Large intestine (tissue), 3 donors: ENCODE data around the gene SPPL2A. TPM values are rescaled to one million over a fixed set of nuclear protein-coding genes. Genes with fewer than 3 reads are reported as not detected.

Experiments used
- DNase-seq, 2 donors: peaks; one replicate each; pipeline versions ENCODE4 v3.0.0 to v3.0.0-alpha.2; 2013
- H3K27ac ChIP-seq: one replicate; pipeline ENCODE4 v1.5.1; 2013; ENCODE audit warnings: low read length
- H3K27me3 ChIP-seq: 2 replicates; pipeline ENCODE4 v1.6.1; 2013; ENCODE audit warnings: low read length; ENCODE audit not compliant: control insufficient read depth, insufficient read depth
- H3K36me3 ChIP-seq: 2 replicates; pipeline ENCODE4 v1.6.1; 2013; ENCODE audit warnings: low read length; ENCODE audit not compliant: control insufficient read depth, insufficient read depth
- H3K4me1 ChIP-seq: one replicate; pipeline ENCODE4 v1.6.1; 2013; ENCODE audit warnings: low read length; ENCODE audit not compliant: control insufficient read depth, insufficient read depth
- H3K4me3 ChIP-seq: one replicate; pipeline ENCODE4 v1.5.1; 2013; ENCODE audit warnings: low read length
- H3K9me3 ChIP-seq: one replicate; pipeline ENCODE4 v1.6.1; 2013; ENCODE audit warnings: mild to moderate bottlenecking, low read depth, low read length, moderate library complexity; ENCODE audit not compliant: control insufficient read depth
- WGBS: methylation state at CpG from one replicate; pipeline ENCODE4 v1.1.5; 2013; ENCODE audit warnings: low lambda C conversion rate; ENCODE audit not compliant: insufficient coverage; 5-methylcytosine and 5-hydroxymethylcytosine counted together
- polyA plus RNA-seq: library from polyadenylated mRNA; unstranded; fragments of 120-200 nt; gene quantifications from one replicate; pipeline ENCODE4 v1.2.1, GENCODE V29; 2013

The SPPL2A gene
- polyA plus RNA-seq, 1 donor: 59.2 TPM

DNA sequence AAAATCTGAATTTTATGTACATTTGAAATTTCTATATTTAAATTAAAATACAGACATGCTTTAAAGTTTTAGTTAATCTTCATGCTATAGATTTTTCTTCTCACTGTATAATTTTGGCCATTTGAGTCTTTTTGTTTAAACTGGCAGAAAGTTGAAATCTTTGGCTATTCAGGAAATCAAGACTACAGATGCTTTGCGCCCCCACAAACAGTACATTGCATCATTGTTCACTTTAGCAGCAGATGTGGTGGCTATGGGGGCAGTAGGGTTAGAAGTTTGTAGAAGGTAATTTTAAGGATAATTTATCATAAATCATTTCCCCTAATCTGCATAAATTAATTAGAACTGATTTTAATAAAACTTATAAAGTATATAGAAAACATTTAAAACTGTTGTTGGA lies 20.9 kb downstream of the SPPL2A start:
- no peak overlapping the region for H3K27ac ChIP-seq
- no CpG with 5 or more reads among the region's 1 CpG for WGBS
- H3K36me3 ChIP-seq: peaks cover 26% of the 10 kb centered on the region
- DNase-seq: no peak
- H3K9me3 ChIP-seq: no peaks in the 10 kb centered on the region
- H3K4me3 ChIP-seq: no peak overlapping the region
- H3K4me1 ChIP-seq: no peaks in the 10 kb centered on the region
- H3K27me3 ChIP-seq: no peaks in the 10 kb centered on the region

DNA sequence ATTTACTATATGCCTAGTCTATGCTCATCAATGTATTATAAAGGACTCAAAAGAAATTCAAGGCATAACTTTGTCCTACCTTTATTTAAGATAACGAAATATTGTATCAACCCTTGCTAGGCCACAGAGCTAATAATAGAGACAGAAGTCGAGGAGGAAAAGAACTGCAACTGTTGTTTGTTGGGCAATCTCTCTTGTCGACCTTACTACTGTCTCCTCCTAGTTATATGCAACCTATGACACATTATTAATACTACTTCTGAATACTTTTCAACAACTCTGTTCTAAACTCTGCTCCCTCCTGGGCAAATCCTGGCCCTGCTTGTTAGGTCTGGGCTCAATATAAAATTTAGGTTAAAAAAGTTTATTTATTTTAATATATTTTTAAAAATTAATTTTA lies 24.6 kb downstream of the SPPL2A start:
- Histone ChIP-seq H3K9me3 (no peaks in the 10 kb centered on the region), H3K36me3 (peaks cover 30% of the 10 kb centered on the region), H3K27ac (no peak overlapping the region), H3K4me1 (no peaks in the 10 kb centered on the region), H3K27me3 (no peaks in the 10 kb centered on the region), H3K4me3 (no peak overlapping the region)
- 100% methylated on average over 1 of the region's 3 CpGs for WGBS
- no peak for DNase-seq

DNA sequence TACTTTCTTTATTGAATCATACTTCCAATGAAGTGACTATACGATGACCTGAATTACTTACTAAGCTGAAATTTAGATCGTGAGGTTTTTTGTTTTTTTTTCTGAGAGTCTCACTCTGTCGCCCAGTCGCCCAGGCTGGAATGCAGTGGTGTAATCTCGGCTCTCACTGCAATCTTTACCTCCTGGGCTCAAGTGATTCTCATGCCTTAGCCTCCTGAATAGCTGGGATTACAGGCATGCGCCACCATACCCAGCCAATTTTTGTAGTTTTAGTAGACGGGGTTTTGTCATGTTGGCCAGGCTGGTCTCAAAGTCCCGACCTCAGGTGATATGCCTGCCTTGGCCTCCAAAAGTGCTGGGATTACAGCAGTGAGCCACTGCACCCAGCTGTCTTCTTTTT lies 28.7 kb downstream of the SPPL2A start:
- no peaks in the 10 kb centered on the region for H3K27me3 ChIP-seq
- no peaks in the 10 kb centered on the region for H3K9me3 ChIP-seq
- no peak overlapping the region for H3K27ac ChIP-seq
- no peak overlapping the region for H3K4me3 ChIP-seq
- WGBS: 100% methylated on average over 1 of the region's 8 CpGs
- H3K4me1 ChIP-seq: no peaks in the 10 kb centered on the region
- DNase-seq: no peak
- peaks cover 30% of the 10 kb centered on the region for H3K36me3 ChIP-seq

DNA sequence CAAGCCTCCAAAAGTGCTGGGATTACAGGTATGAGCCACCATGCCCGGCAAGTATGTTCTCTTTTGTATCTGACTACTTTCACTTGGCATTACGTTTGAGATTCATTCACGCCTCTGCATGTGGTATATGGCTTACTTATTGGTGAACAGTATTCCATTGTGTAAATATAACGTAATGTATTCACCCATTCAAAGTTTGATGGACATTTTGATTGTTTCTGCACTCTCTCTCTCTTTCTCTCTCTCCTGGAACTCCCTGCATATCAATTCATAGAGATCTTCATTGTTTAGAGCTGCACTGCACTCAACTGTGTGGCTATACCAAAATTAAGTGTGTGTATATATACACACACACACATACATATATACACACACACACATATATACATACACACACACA lies 30.4 kb downstream of the SPPL2A start:
- H3K36me3 ChIP-seq: peaks cover 33% of the 10 kb centered on the region

DNA sequence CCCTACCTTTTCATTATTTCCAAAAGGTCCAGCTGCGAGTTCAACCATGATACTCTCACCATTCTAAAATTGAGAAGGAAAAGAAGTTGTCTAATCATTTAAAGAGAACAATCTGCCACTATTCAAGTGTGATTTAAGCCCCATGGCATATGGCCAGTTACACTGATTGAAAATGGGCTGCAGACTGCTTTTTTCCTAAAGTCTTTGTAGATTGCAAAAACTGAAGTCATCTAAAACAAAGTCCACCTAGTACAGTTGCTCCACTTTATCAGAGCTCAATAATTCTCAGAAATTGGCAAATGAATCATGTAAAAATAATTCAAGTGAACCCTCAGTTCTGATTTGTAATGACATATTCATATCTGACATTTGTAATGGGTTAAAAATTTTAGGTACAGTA lies 39.2 kb downstream of the SPPL2A start:
- Histone ChIP-seq H3K4me1 (no peaks in the 10 kb centered on the region), H3K4me3 (no peak overlapping the region), H3K9me3 (no peaks in the 10 kb centered on the region), H3K27ac (no peak overlapping the region), H3K27me3 (no peaks in the 10 kb centered on the region), H3K36me3 (peaks cover 16% of the 10 kb centered on the region)
- no CpG with 5 or more reads among the region's 1 CpG for WGBS
- peak in 1 of 2 donors; percentile 31 for DNase-seq

More for the DNA sequence above, 30.4 kb downstream of the SPPL2A start:
- DNase-seq: no peak
- no peaks in the 10 kb centered on the region for H3K4me1 ChIP-seq
- no peaks in the 10 kb centered on the region for H3K27me3 ChIP-seq
- whole genome bisulfite sequencing: 100% methylated on average over 2 of the region's 4 CpGs
- no peak overlapping the region for H3K27ac ChIP-seq
- H3K4me3 ChIP-seq: no peak overlapping the region
- H3K9me3 ChIP-seq: no peaks in the 10 kb centered on the region

- WGBS: no CpG with 5 or more reads among the region's 1 CpG
These were observed 46.8 kb downstream of the SPPL2A start for GRCh38 chr15:50718700-50719125.

DNA sequence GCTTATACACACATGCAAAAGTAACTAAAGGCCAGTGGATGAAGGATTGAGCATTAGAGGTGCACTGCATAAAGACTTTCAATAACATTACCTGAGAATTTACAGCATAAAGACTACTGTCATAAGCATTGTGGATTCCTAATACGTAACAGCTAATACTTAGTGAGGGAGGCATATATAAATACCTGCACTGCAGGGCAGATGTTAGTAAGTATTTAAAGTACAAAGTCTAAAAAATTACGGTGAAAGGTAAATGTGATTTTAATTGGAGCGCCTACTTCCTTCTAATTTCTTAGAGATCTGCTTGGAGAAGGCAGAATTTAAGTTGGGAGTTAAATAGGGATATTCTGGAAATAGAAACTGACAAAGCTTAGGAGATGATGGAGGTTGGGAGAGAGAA lies 53.5 kb downstream of the SPPL2A start:
- no peaks in the 10 kb centered on the region for H3K27me3 ChIP-seq
- no peaks in the 10 kb centered on the region for H3K9me3 ChIP-seq
- peaks cover 6% of the 10 kb centered on the region for H3K4me1 ChIP-seq
- DNase-seq: peak; percentile 17 to 69
- 27% methylated on average over 3 of the region's 3 CpGs for WGBS
- H3K36me3 ChIP-seq: peaks cover 8% of the 10 kb centered on the region
- no peak overlapping the region for H3K4me3 ChIP-seq
- peak overlapping the region; percentile 61 for H3K27ac ChIP-seq

More at GRCh38 chr15:50718700-50719125, 46.8 kb downstream of the SPPL2A start:
- Histone ChIP-seq H3K27ac (peak overlapping the region; percentile 83), H3K27me3 (no peaks in the 10 kb centered on the region), H3K9me3 (no peaks in the 10 kb centered on the region), H3K4me3 (no peak overlapping the region), H3K36me3 (peaks cover 21% of the 10 kb centered on the region), H3K4me1 (peaks cover 5% of the 10 kb centered on the region)
- peak; percentile 87 to 91 for DNase-seq

- DNase-seq: no peak
- peaks cover 6% of the 10 kb centered on the region for H3K4me1 ChIP-seq
- no peaks in the 10 kb centered on the region for H3K27me3 ChIP-seq
- H3K9me3 ChIP-seq: no peaks in the 10 kb centered on the region
- H3K27ac ChIP-seq: no peak overlapping the region
- H3K36me3 ChIP-seq: peaks cover 8% of the 10 kb centered on the region
- no peak overlapping the region for H3K4me3 ChIP-seq
These were observed 54.9 kb downstream of the SPPL2A start for GRCh38 chr15:50710585-50710984.

DNA sequence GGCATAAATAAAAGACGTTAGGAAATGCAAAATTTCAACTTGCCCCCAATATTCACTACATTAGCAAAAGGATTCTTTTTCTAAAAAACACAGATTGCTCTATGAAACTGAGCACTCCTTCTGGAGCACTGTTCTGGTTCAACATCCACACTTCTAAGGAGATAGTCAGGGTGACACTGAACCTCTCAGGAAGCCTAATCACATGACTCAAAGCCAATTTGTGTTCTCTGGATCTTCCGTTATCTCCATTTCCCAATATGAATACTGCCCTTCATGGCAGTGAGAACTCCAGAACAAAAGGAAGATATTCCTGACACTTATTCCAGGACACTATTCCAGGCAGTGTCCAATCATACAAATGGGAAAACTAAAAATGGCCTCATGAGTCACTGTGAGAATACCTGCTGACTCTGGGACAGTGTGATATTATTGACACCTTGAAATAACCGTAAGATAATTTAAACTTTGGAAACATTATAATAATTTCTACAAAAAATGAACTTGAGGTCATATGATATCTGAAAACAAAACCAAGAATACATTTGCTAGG lies 57.6 kb downstream of the SPPL2A start:
- H3K4me3 ChIP-seq: no peak overlapping the region
- no peak for DNase-seq
- no peaks in the 10 kb centered on the region for H3K27me3 ChIP-seq
- WGBS: 100% methylated on average over 2 of the region's 3 CpGs
- no peak overlapping the region for H3K27ac ChIP-seq
- H3K36me3 ChIP-seq: peaks cover 6% of the 10 kb centered on the region
- peaks cover 6% of the 10 kb centered on the region for H3K4me1 ChIP-seq
- H3K9me3 ChIP-seq: no peaks in the 10 kb centered on the region

DNA sequence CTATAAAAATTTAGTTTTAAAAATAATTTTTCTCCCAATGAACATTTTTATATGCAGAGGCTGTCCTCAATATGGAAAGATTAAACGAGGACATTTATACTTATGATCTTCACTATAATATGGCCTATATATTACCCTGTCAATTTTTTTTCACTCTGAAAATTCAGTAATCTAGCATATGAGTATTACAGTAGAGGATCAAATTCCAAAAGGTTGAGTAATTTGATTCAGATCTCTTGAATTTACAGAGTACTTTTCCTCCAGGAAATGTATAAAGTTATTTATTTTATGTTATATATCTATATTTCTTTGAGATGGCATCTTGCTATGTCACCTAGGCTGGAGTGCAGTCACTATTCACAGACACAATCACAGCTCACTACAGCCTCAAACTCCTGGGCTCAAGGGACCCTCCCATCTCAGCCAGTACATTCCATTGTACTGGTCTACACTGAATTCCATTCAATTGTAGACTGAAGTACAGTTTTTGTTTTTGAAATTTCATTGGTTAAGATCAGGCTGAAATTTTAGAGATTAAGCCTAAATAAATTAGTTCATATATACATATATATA lies 62.7 kb downstream of the SPPL2A start:
- no peak overlapping the region for H3K27ac ChIP-seq
- H3K36me3 ChIP-seq: peaks cover 4% of the 10 kb centered on the region
- H3K4me3 ChIP-seq: no peak overlapping the region
- no peak for DNase-seq
- H3K27me3 ChIP-seq: no peaks in the 10 kb centered on the region
- no peaks in the 10 kb centered on the region for H3K4me1 ChIP-seq
- WGBS: 89% methylated on average over 1 of the region's 1 CpG
- H3K9me3 ChIP-seq: no peaks in the 10 kb centered on the region

GRCh38 chr15:50698101-50698500 lies 67.4 kb downstream of the SPPL2A start:
- no peaks in the 10 kb centered on the region for H3K36me3 ChIP-seq
- DNase-seq: no peak
- H3K4me3 ChIP-seq: no peak overlapping the region
- no peaks in the 10 kb centered on the region for H3K4me1 ChIP-seq
- H3K9me3 ChIP-seq: no peaks in the 10 kb centered on the region
- no peaks in the 10 kb centered on the region for H3K27me3 ChIP-seq
- no CpG with 5 or more reads among the region's 8 CpGs for WGBS
- no peak overlapping the region for H3K27ac ChIP-seq
